ENCODE results near the gene KCNA5. TPM values are rescaled to one million over a fixed set of nuclear protein-coding genes. Genes with fewer than 3 reads are reported as not detected.

KCNA5 gene
- total RNA-seq, 1 donor from 2014 or later, result 6.5 TPM

GRCh38 chr12:5059358-5059757 is 15.7 kb downstream of the KCNA5 start:
- Mint-ChIP-seq H3K4me1 (ENCODE audit: low read depth) (peaks cover 12% of the 10 kb centered on the region), H3K27me3 (ENCODE audit: low read depth) (peaks cover 38% of the 10 kb centered on the region), H3K9me3 (ENCODE audit: low read depth) (no peaks in the 10 kb centered on the region), H3K27ac (ENCODE audit: unreplicated experiment) (peak overlapping the region; percentile 20), H3K36me3 (ENCODE audit: low read depth) (no peaks in the 10 kb centered on the region), H3K4me3 (ENCODE audit: unreplicated experiment) (no peak overlapping the region)
- TF ChIP-seq CTCF (IDR thresholded peaks at IDR 0.05), result no peak
- DNase-seq (ENCODE audit: low spot score), result no peak

- Mint-ChIP-seq H3K4me3 (ENCODE audit: unreplicated experiment) (no peak overlapping the region), H3K4me1 (ENCODE audit: low read depth) (peaks cover 17% of the 10 kb centered on the region), H3K9me3 (ENCODE audit: low read depth) (no peaks in the 10 kb centered on the region), H3K27me3 (ENCODE audit: low read depth) (peaks cover 38% of the 10 kb centered on the region), H3K36me3 (ENCODE audit: low read depth) (no peaks in the 10 kb centered on the region), H3K27ac (ENCODE audit: unreplicated experiment) (no peak overlapping the region)
- TF ChIP-seq CTCF (IDR thresholded peaks at IDR 0.05), result no peak
- DNase-seq (ENCODE audit: low spot score), result no peak
Observed at GRCh38 chr12:5060958-5061357, 17.3 kb downstream of the KCNA5 start.

- no peaks in the 10 kb centered on the region for H3K9me3 Mint-ChIP-seq (ENCODE audit: low read depth)
- no peak for TF ChIP-seq CTCF (IDR thresholded peaks at IDR 0.05)
- H3K27ac Mint-ChIP-seq (ENCODE audit: unreplicated experiment), result no peak overlapping the region
- H3K27me3 Mint-ChIP-seq (ENCODE audit: low read depth), result peaks cover 29% of the 10 kb centered on the region
- peaks cover 20% of the 10 kb centered on the region for H3K4me1 Mint-ChIP-seq (ENCODE audit: low read depth)
- H3K36me3 Mint-ChIP-seq (ENCODE audit: low read depth), result no peaks in the 10 kb centered on the region
- H3K4me3 Mint-ChIP-seq (ENCODE audit: unreplicated experiment), result no peak overlapping the region
- DNase-seq (ENCODE audit: low spot score), result no peak
Observed at GRCh38 chr12:5063149-5063548, 19.5 kb downstream of the KCNA5 start.

GRCh38 chr12:5064913-5065490 is 21.3 kb downstream of the KCNA5 start:
- TF ChIP-seq CTCF (IDR thresholded peaks at IDR 0.05), result no peak
- no peak for DNase-seq (ENCODE audit: low spot score)
- peaks cover 15% of the 10 kb centered on the region for H3K4me1 Mint-ChIP-seq (ENCODE audit: low read depth)
- H3K9me3 Mint-ChIP-seq (ENCODE audit: low read depth), result no peaks in the 10 kb centered on the region
- H3K27me3 Mint-ChIP-seq (ENCODE audit: low read depth), result peaks cover 24% of the 10 kb centered on the region
- H3K36me3 Mint-ChIP-seq (ENCODE audit: low read depth), result no peaks in the 10 kb centered on the region
- H3K27ac Mint-ChIP-seq (ENCODE audit: unreplicated experiment), result no peak overlapping the region
- no peak overlapping the region for H3K4me3 Mint-ChIP-seq (ENCODE audit: unreplicated experiment)

- Mint-ChIP-seq H3K4me3 (ENCODE audit: unreplicated experiment) (no peak overlapping the region), H3K27ac (ENCODE audit: unreplicated experiment) (no peak overlapping the region), H3K27me3 (ENCODE audit: low read depth) (peaks cover 20% of the 10 kb centered on the region), H3K4me1 (ENCODE audit: low read depth) (peaks cover 8% of the 10 kb centered on the region), H3K9me3 (ENCODE audit: low read depth) (no peaks in the 10 kb centered on the region), H3K36me3 (ENCODE audit: low read depth) (no peaks in the 10 kb centered on the region)
- DNase-seq (ENCODE audit: low spot score), result no peak
- TF ChIP-seq CTCF (IDR thresholded peaks at IDR 0.05), result no peak
Observed at GRCh38 chr12:5066251-5066650, 22.6 kb downstream of the KCNA5 start.
